Activated naive CD4-positive, alpha-beta T cell treated with anti-CD3 and anti-CD28 coated beads, Interleukin-2, amount 50 U/mL, for 24 hours (primary cell): ENCODE measurements around the gene DCAF17.
"Not testable (repeated sequence)": the region's sequence is repeated elsewhere in the genome, so short reads cannot be mapped to it uniquely, and the experiment has no call there.

ENCODE experiments used
- H3K27ac Mint-ChIP-seq: one replicate; pipeline ENCODE4 v1.8.0; 2021; ENCODE audit warnings: mild to moderate bottlenecking, mixed read lengths
- H3K27me3 Mint-ChIP-seq: one replicate; pipeline ENCODE4 v1.8.0; 2021; ENCODE audit warnings: mixed read lengths
- H3K36me3 Mint-ChIP-seq: one replicate; pipeline ENCODE4 v1.8.0; 2021; ENCODE audit warnings: mixed read lengths
- H3K4me1 Mint-ChIP-seq: one replicate; pipeline ENCODE4 v1.8.0; 2021; ENCODE audit warnings: mixed read lengths
- H3K4me3 Mint-ChIP-seq: one replicate; pipeline ENCODE4 v1.8.0; 2021; ENCODE audit warnings: mild to moderate bottlenecking, mixed read lengths
- H3K9me3 Mint-ChIP-seq: one replicate; pipeline ENCODE4 v1.8.0; 2021; ENCODE audit warnings: mixed read lengths

DCAF17 gene

DNA sequence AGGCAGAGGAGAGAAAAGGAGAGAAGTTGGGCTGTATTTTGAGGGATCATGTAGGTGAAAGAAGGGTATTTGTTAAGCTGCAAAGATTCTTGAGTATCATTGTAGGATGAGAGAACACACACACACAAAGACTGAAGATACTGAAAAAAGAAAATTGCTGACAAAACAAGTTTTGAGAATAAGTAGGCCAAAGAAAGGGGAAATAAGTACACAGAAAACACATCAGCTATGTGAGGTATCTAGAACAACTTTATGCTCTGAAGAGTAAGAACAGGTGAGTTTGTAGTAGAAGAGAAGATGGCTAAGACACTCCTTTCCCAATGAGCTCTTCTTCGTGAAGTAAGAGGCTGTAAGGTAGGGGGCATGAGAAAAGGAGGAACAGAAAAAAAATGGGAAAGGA is 28.5 kb upstream of the DCAF17 start:
- H3K27me3 Mint-ChIP-seq = no peaks in the 10 kb centered on the region
- H3K36me3 Mint-ChIP-seq = peaks cover 17% of the 10 kb centered on the region
- H3K27ac Mint-ChIP-seq = peak overlapping the region; percentile 2
- H3K4me3 Mint-ChIP-seq = no peak overlapping the region
- H3K4me1 Mint-ChIP-seq = peaks cover 20% of the 10 kb centered on the region
- H3K9me3 Mint-ChIP-seq = no peaks in the 10 kb centered on the region

DNA sequence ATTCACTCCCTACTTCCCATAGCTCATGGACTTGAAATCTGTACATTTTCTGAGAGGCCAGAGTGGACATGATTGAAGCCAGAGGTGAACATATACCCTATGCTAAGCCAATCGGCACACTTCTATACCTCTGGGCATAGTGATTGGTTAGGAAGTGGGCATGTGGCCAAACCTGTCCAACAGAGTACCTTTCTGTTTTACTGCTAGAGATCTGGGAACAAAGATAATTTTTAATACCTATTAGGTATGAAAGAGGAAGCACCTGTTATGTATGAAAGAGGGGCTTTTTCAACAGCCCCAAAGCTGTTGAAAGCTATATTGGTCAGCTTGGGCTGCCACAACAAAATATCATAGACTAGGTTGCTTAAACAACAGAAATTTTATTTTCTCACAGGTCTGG is 28.0 kb upstream of the DCAF17 start:
- Mint-ChIP-seq H3K4me1 (peaks cover 20% of the 10 kb centered on the region), H3K27ac (no peak overlapping the region), H3K36me3 (peaks cover 17% of the 10 kb centered on the region), H3K9me3 (no peaks in the 10 kb centered on the region), H3K4me3 (no peak overlapping the region), H3K27me3 (no peaks in the 10 kb centered on the region)

DNA sequence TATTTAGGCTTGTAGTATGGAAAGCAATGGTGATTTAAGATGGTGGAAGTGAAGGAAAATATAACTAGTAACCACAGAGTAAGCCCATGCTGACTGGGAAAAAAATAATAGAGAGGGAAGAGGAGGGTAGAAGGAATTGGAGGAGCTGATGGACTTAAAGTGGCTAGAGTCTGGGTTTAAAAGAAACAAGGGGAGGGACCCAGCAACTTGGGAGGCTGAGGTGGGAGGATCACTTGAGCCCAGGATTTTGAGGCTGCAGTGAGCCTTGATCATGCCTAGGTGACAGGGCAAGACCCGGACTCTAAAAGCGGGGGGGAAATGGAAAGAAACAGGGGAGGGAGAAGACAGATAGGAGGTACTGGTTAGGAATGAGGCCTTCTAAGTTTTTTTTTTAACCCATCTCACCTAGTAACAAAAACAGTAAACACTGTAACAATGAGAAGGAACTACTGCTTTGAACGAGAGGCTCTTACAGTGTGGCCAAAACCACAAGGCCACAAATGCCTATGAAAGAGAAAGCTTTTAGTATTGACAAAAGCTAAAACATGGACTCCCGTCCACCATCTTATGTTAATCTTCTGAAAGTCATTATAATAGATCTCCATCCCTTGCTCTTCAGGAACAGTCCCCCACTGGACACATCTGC is 26.9 kb upstream of the DCAF17 start:
- Mint-ChIP-seq H3K4me1 (peaks cover 20% of the 10 kb centered on the region), H3K36me3 (peaks cover 12% of the 10 kb centered on the region), H3K27ac (no peak overlapping the region), H3K9me3 (no peaks in the 10 kb centered on the region), H3K4me3 (no peak overlapping the region), H3K27me3 (no peaks in the 10 kb centered on the region)

DNA sequence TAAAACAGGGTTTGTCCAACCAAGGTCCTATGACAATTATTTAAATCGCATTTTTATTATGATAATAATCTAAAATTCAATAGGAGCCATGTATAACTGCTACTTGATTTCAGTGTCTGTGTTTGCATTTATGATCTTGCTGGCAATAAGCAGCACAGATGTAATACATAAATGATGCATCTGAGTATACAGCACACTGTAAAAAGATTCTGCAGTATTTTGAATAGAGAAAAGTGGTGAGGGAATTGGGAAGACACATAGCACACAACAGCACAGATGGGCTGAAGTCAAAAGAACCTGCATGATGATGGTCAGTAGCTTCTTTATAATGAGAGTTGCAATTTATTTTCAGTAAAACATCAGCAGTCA is 26.4 kb upstream of the DCAF17 start:
- H3K4me3 Mint-ChIP-seq = no peak overlapping the region

DNA sequence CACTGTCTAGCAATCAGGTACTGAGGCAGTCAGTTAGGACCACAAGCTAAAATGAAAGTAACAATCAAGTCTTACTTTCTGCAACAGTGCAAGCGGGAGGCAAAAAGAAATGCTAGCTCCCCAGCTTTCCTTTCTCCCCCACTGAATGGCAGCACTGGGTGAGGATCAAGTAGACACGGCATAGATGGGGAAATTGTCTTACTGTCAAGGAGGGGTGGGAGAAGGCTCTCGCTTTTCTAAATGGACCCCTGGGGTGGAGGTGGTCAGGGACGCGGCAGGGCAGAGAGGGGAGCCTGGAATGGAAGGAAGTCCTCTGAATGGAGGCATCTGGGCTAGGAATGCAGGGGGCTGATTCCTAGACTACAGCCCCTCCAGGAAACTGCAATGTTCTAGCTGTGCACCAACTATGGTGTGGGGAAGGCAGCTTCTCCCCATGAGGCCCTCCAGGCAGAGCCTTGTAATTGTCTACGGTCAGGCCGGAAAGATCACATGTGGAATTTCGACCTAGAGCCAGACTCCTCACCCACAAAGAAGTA is 24.5 kb upstream of the DCAF17 start:
- H3K9me3 Mint-ChIP-seq = no peaks in the 10 kb centered on the region
- H3K27ac Mint-ChIP-seq = no peak overlapping the region
- H3K4me1 Mint-ChIP-seq = peaks cover 13% of the 10 kb centered on the region
- H3K4me3 Mint-ChIP-seq = peak overlapping the region; percentile 37
- no peaks in the 10 kb centered on the region for H3K27me3 Mint-ChIP-seq
- H3K36me3 Mint-ChIP-seq = peaks cover 6% of the 10 kb centered on the region

More for the DNA sequence above, 26.4 kb upstream of the DCAF17 start:
- H3K9me3 Mint-ChIP-seq = no peaks in the 10 kb centered on the region
- peaks cover 11% of the 10 kb centered on the region for H3K36me3 Mint-ChIP-seq
- no peak overlapping the region for H3K27ac Mint-ChIP-seq
- H3K27me3 Mint-ChIP-seq = no peaks in the 10 kb centered on the region
- H3K4me1 Mint-ChIP-seq = peaks cover 20% of the 10 kb centered on the region

DNA sequence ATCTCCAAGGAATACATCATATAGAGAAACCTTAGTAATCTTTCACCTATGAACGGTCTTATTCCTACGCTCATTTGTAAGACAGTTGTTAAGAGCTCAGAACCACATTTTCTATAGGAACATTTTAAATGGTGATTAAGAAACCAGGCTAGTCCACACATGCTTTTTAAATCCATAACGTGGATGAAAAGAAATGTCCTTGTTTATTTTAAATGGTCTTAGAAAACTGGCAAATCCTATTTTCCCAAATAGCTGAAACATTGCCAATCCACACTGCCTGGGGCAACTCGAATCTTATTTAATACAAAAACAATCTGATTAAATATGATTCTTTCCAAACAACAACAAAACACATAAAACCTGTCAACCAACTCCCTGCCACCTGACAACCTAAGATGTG is 23.9 kb upstream of the DCAF17 start:
- Mint-ChIP-seq H3K36me3 (peaks cover 5% of the 10 kb centered on the region), H3K9me3 (no peaks in the 10 kb centered on the region), H3K4me1 (peaks cover 18% of the 10 kb centered on the region), H3K4me3 (no peak overlapping the region), H3K27me3 (no peaks in the 10 kb centered on the region), H3K27ac (peak overlapping the region; percentile 1)

DNA sequence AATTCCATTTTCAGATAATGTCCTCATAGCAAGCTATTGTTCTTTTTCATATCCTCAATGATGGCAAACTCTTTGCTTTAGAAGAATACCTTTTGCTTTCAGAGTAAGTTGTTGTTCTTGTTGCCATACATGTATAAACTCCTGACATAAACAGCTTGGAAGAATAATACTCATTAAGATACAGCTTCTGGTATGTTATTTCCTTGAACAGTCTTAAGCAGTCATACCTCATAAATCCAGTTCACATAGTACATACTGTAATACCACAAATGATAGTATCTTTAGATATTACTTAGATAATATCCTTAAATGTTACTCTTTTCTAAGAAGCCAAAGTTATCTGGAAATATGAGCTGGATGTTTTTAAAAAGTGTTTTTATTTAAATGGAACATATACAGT is 23.4 kb upstream of the DCAF17 start:
- H3K4me1 Mint-ChIP-seq = peaks cover 16% of the 10 kb centered on the region
- H3K36me3 Mint-ChIP-seq = peaks cover 5% of the 10 kb centered on the region
- no peaks in the 10 kb centered on the region for H3K27me3 Mint-ChIP-seq
- peak overlapping the region; percentile 1 for H3K27ac Mint-ChIP-seq
- no peak overlapping the region for H3K4me3 Mint-ChIP-seq
- H3K9me3 Mint-ChIP-seq = no peaks in the 10 kb centered on the region

DNA sequence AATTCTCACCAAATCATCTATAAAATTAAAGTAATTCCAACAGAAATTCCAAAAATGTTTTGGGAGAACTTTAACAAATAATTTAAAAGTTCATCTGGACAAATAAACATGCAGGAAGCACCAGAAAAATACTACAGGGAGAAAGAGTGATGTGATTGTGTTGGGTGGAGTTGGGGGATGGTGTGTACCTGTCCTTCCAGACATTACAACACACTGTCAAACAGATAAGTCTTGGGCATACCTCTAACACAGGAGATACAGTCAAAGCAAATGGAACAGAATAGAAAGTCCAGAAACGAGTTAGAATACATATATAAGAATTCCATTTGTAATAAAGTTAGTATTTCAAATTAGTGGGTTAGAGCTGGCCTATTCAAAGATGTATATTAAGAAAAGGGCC is 22.8 kb upstream of the DCAF17 start:
- Mint-ChIP-seq H3K9me3 (no peaks in the 10 kb centered on the region), H3K4me3 (no peak overlapping the region), H3K27me3 (no peaks in the 10 kb centered on the region), H3K4me1 (peaks cover 20% of the 10 kb centered on the region), H3K36me3 (peaks cover 5% of the 10 kb centered on the region), H3K27ac (no peak overlapping the region)

DNA sequence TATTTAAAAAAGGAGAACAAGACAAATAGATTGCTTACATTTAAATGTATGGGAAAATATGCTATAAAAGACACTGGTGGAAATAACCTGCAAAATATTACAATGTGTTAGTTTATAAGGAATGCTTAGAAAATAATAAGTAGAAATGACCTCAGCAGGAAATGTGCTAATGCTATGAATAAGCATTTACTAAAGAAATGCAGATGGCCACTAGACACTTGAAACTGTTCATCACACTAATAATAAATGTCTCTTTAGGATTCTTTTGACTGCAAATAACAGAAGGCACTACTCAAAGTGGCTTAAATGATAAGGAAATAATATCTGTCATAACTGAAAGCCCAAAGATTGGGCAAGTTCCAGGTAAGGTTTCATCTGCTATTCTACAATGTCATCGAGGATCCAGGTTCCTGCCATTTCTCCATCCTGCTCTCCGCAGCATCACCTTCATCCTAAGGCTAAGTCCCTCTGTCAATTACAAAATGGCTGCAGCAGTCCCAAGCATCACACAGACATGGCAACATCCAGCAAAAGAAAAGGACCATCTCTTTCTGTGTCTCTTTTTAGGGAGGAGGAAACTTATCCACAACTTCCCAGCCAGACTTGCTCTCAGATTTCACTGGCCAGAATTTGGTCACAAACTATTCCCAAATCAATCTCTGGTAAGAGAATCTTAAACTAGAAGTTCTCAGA is 22.1 kb upstream of the DCAF17 start:
- no peak overlapping the region for H3K27ac Mint-ChIP-seq
- H3K4me1 Mint-ChIP-seq = peaks cover 27% of the 10 kb centered on the region
- H3K36me3 Mint-ChIP-seq = peaks cover 5% of the 10 kb centered on the region
- H3K9me3 Mint-ChIP-seq = no peaks in the 10 kb centered on the region
- no peaks in the 10 kb centered on the region for H3K27me3 Mint-ChIP-seq
- H3K4me3 Mint-ChIP-seq = no peak overlapping the region

DNA sequence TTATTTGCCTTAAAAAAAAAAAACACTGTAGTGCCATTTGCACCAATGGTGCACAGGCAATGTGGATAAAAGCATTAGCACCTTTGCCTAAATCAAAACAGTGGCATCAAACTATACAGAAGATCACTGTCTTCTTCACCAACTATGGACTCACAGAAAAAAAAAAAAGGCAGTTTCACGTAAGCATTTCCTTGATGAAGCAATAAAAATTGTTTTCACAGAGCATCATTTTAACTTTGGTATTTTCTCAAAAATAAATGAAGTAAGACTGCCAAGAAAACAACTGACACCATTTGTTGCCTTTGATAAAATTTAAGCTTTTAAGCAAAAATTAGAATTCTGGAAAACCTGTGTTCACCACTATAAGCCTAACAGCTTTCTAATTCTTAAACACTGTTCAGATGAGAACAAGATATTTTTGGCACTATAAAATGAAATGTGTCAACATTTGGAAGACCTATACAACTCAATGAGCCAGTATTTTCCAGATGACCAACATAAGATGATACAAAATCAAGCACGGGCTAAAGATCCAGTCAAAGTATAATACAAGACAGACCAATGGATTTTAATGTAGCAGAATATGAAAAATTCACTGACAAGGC is 21.4 kb upstream of the DCAF17 start:
- Mint-ChIP-seq H3K36me3 (peaks cover 5% of the 10 kb centered on the region), H3K4me1 (peaks cover 27% of the 10 kb centered on the region), H3K9me3 (no peaks in the 10 kb centered on the region), H3K4me3 (no peak overlapping the region), H3K27me3 (no peaks in the 10 kb centered on the region), H3K27ac (no peak overlapping the region)

DNA sequence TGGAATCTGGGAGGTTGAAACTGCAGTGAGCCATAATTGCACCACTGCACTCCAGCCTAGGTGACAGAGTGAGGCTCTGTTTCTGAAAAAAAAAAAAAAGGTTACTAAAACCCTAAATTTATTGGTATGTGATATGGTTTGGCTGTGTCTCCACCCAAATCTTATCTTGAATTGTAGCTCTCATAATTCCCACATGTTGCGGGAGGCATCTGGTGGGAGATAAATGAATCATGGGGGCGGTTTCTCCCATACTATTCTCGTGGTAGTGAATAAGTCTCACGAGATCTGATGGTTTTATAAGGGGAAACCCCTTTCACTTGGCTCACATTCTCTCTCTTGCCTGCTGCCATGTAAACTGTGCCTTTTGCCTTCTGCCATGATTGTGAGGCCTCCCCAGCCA is 19.4 kb upstream of the DCAF17 start:
- H3K36me3 Mint-ChIP-seq = not testable (repeated sequence)
- Mint-ChIP-seq H3K27ac (peak overlapping the region; percentile 83), H3K4me3 (peak overlapping the region; percentile 62)

DNA sequence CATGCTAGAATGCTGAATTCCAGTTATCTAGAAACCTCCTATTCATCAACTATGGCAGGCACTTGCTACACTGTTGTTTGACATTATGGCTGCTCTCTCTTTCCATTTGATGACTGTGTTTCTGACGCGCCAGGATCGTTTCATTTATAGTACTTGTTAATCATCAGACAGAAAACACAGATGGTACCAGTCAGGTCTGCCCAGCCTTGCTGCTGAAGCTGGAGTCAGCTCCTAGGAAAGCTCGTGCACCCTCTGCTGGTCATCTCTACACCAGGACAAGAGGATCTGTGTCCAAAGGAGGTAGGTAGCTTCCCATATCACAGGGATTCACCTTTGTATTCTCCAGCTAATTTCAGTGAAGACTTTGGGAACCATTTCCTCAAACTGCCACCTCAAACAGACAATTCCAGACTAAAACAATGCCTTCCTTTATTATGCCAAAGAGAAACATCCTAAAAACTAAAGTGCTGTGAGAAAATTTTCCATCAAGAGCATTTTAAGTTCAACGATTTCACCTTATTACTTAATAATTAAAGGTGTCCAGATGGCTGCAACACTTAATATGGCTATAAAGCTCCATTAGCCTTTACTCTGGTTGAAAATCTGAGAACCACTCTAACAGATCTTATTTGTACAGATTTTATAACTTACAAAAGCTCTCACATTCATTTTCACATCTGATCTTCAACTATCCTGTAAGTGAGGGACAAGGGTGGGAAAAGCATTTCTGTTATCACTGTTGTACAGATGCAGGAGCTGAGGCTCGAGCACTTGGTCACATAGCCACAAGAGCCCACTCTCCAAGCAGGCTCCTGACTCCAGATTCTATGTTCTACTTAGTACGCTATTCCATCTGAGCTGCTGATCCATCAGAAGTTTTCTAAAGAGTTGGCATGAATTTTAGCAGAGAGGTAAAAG is 17.8 kb upstream of the DCAF17 start:
- H3K27ac Mint-ChIP-seq = peak overlapping the region; percentile 95
- peaks cover 6% of the 10 kb centered on the region for H3K36me3 Mint-ChIP-seq
- H3K9me3 Mint-ChIP-seq = no peaks in the 10 kb centered on the region
- no peaks in the 10 kb centered on the region for H3K27me3 Mint-ChIP-seq
- peak overlapping the region; percentile 35 for H3K4me3 Mint-ChIP-seq
- H3K4me1 Mint-ChIP-seq = peaks cover 35% of the 10 kb centered on the region

More for the DNA sequence above, 19.4 kb upstream of the DCAF17 start:
- not testable (repeated sequence) for H3K9me3 Mint-ChIP-seq, H3K27me3 Mint-ChIP-seq
- peaks cover 28% of the 10 kb centered on the region for H3K4me1 Mint-ChIP-seq

DNA sequence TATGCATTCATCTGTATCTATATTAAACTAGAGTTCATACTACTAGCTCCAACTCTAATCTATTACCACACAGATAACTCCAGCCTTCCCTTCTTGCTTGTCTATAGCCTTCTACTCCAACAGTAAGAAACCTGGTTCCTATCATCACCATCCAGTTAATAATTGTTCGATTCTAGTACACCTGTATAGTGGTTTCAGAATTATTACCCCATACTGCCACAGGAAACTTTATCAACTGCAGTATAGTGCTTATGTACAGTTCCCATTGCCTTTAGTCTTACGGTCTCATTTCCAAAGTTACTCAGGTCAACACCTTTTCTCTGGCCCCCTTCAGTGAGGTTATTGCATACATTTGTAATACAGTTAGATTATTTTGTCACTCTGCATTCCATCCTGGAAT is 14.7 kb upstream of the DCAF17 start:
- H3K9me3 Mint-ChIP-seq = no peaks in the 10 kb centered on the region
- peaks cover 8% of the 10 kb centered on the region for H3K36me3 Mint-ChIP-seq
- H3K27ac Mint-ChIP-seq = peak overlapping the region; percentile 80
- H3K4me1 Mint-ChIP-seq = peaks cover 44% of the 10 kb centered on the region
- H3K27me3 Mint-ChIP-seq = no peaks in the 10 kb centered on the region
- no peak overlapping the region for H3K4me3 Mint-ChIP-seq

DNA sequence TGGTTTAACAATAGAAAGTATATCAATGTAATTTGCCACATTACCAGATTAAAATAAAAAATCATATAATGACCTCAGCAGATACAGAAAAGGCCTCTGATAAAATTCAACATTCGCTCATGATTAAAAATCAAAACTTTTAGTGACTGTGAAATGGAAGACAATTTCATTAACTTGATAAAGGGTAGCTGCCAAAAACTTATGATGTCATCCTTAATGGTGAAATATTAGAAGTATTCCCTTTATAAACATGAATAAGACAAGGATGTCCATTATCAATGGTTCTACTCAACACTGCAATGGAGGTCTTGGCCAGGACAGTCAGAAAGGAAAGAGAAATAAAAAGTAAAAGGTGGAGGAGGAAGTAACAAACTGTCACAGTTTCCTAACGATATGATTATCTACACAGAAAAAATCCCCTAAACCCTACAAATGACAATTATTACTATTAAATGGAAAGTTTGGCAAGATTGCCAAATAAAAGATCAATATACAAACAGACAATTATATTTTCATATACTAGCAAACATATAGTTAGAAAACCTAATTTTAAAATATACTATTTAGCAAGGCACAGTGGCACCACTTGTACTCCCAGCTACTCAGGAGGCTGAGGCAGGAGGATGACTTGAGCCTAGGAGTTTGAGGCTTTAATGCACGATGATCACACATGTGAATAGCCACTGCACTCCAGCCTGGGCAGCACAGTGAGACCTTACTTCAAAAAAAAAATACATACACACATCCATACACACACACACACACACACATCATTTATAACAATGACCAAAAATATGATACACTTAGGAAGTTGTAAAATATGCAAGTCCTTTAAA is 13.1 kb upstream of the DCAF17 start:
- Mint-ChIP-seq H3K4me1 (peaks cover 35% of the 10 kb centered on the region), H3K27me3 (no peaks in the 10 kb centered on the region), H3K27ac (peak overlapping the region; percentile 24), H3K9me3 (no peaks in the 10 kb centered on the region), H3K36me3 (peaks cover 15% of the 10 kb centered on the region), H3K4me3 (no peak overlapping the region)
